Measurements from ENCODE around the gene FBXL3. TPM values are rescaled to one million over a fixed set of nuclear protein-coding genes. Genes with fewer than 3 reads are reported as not detected.
"Not testable (repeated sequence)": the region's sequence is repeated elsewhere in the genome, so short reads cannot be mapped to it uniquely, and the experiment has no call there.

FBXL3 gene
- total RNA-seq, 1 experiment from 2014 or later, result 32.2 TPM

DNA sequence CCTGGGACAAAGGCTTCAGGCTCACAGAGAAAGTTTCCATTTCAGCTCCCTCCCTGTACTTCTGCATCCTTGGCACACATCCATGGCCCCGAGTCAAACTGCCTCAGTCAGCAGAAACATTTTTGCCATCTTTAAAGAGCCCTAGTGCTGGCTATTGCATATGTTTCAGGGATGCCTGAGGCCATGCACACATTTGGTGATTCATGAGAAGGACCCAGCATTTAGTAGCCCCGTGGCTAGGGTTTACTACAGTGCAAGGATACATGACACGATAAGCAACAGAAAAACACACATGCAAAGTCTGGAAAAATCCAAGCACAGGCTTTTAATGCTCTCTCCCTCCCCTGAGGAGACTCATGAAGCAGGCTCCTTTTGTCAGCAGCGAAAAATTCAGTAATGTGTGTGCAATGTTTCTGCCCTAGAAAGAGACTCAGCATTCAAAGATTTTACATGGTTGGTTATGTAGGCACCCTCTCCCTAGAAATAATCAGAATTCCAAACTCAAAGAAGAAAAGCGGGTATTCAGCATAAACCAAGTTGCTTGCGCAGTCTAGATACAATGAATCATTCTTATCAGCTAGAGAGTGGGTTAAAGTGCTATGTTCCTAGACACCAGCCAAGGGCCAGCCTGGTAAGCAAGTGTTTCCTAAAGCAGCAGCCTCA, 61.1 kb downstream of the FBXL3 start:
- no peaks in the 10 kb centered on the region for H3K36me3 ChIP-seq
- no peaks in the 10 kb centered on the region for H3K9me3 ChIP-seq (replicated peaks)
- peaks cover 12% of the 10 kb centered on the region for H3K4me1 ChIP-seq
- no peaks in the 10 kb centered on the region for H3K27me3 ChIP-seq
- DNase-seq, result peak; percentile 43 to 58
- H3K27ac ChIP-seq, result no peak overlapping the region
- no peak overlapping the region for H3K4me3 ChIP-seq

DNA sequence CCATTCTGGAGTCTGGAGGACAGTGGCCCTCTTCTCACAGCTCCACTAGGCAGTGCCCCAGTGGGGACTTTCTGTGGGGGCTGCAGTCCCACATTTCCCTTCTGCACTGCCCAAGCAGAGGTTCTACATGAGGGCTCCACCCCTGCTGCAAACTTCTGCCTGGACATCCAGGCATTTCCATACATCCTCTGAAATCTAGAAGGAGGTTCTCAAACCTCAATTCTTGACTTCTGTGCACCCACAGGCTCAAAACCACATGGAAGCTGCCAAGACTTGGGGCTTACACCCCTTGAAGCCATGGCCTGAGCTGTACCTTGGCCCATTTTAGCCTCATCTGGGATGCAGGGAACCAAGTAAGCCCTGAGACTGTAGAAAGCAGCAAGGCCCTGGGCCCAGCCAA, 67.2 kb downstream of the FBXL3 start:
- H3K36me3 ChIP-seq; H3K9me3 ChIP-seq (replicated peaks); H3K27me3 ChIP-seq; H3K27ac ChIP-seq; H3K4me1 ChIP-seq; DNase-seq; H3K4me3 ChIP-seq: not testable (repeated sequence)

DNA sequence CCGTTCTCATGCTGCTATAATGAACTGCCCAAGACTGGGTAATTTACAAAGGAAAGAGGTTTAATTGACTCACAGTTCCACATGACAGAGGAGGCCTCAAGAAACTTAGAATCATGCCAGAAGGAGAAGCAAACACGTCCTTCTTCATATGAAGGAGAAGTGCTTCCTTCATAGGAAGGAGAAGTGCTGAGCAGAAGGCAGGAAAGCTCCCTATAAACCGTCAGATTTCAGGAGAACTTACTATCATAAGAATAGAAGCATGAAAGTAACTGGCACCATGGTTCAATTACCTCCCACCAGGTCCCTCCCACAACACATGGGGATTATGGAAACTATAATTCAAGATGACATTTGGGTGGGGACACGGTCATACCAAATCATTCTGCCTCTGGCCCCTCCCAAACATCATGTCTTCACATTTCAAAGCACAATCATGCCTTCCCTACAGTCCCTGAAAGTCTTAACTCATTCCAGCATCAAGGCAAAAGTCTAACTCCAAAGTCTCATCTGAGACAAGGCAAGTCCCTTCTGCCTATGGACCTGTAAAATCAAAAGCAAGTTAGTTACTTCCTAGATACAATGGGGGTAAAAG, 68.0 kb downstream of the FBXL3 start:
- no peaks in the 10 kb centered on the region for H3K9me3 ChIP-seq (replicated peaks)
- no peak for DNase-seq
- H3K4me3 ChIP-seq, result no peak overlapping the region
- H3K4me1 ChIP-seq, result no peaks in the 10 kb centered on the region
- H3K27me3 ChIP-seq, result no peaks in the 10 kb centered on the region
- no peak overlapping the region for H3K27ac ChIP-seq
- H3K36me3 ChIP-seq, result no peaks in the 10 kb centered on the region

DNA sequence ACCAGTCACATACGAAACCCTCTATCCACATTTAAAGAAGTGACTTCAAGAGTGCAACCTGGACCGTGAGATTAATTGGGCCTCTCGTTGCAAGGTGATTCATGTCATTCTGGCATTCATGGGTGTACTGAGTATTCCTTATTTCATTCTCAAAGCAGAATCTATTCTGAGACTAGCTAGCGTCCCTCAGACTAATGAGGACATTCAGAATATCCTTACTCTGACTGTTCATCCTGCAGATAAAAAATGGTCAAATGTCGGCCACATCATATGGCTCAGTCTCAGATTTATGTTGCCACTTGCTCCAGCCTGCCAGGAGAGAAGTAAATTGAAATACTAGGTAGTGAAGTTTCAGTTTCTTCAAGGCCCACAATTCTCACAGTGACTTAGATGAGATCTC, 71.3 kb downstream of the FBXL3 start:
- H3K27ac ChIP-seq, result no peak overlapping the region
- no peaks in the 10 kb centered on the region for H3K9me3 ChIP-seq (replicated peaks)
- no peak for DNase-seq

More for the DNA sequence above, 71.3 kb downstream of the FBXL3 start:
- Histone ChIP-seq H3K4me3 (no peak overlapping the region), H3K4me1 (no peaks in the 10 kb centered on the region), H3K36me3 (no peaks in the 10 kb centered on the region), H3K27me3 (no peaks in the 10 kb centered on the region)

Other genes with a start within 250 kb of the FBXL3 start
- 3.2 and 3.5 TPM in 2 replicates for gene KCTD12, start 140.8 kb downstream of the FBXL3 start, total RNA-seq (2014; rRNA removed; shearing (Covaris generic))
- not detected in 2 replicates for gene ACOD1, start 78.6 kb downstream of the FBXL3 start, total RNA-seq (2014; rRNA removed; shearing (Covaris generic))
- 11.9 and 14.9 TPM in 2 replicates for gene CLN5, start 35.1 kb downstream of the FBXL3 start, total RNA-seq (2014; rRNA removed; shearing (Covaris generic))

Data from SJCRH30 (cell line).